Tibial nerve (tissue), 4 donors: ENCODE data around the gene ERC2. TPM values are rescaled to one million over a fixed set of nuclear protein-coding genes. Genes with fewer than 3 reads are reported as not detected.

ENCODE experiments used
- DNase-seq, 2 donors: peaks; one replicate each; pipeline ENCODE4 v3.0.0-alpha.2; 2019; ENCODE audit warnings: low spot score in 2 of 2
- H3K27ac ChIP-seq, 4 donors: fragments of 200-600 bp; sonication (generic) in 3 of 4; one replicate each; pipeline ENCODE4 v1.5.1; 2017 to 2019; ENCODE audit warnings: mild to moderate bottlenecking in 1 of 4
- H3K27me3 ChIP-seq, 2 donors: fragments of 200-600 bp; sonication (generic) in 1 of 2; one replicate each; pipeline versions ENCODE4 v1.5.1 to v1.6.0; 2017 to 2019
- H3K36me3 ChIP-seq, 3 donors: fragments of 200-600 bp; sonication (generic); one replicate each; pipeline ENCODE4 v1.5.1; 2018 to 2019
- H3K4me1 ChIP-seq, 4 donors: fragments of 200-600 bp; sonication (generic) in 3 of 4; one replicate each; pipeline ENCODE4 v1.5.1; 2017 to 2019
- H3K4me3 ChIP-seq, 4 donors: fragments of 200-600 bp; sonication (generic) in 3 of 4; one replicate each; pipeline ENCODE4 v1.5.1; 2017 to 2019; ENCODE audit warnings: mild to moderate bottlenecking in 1 of 4, moderate library complexity in 1 of 4
- H3K9me3 ChIP-seq, 4 donors: fragments of 200-600 bp; sonication (generic) in 3 of 4; one replicate each; pipeline ENCODE4 v1.5.1; 2017 to 2019
- CTCF ChIP-seq, 5 experiments: fragments of 200-600 bp in 3 of 5; fragments of 450-650 bp in 2 of 5; sonication (generic) in 3 of 5; IDR thresholded peaks; one replicate each; pipeline ENCODE4 v1.5.1; 2016 to 2019; ENCODE audit warnings: antibody characterized with exemption in 5 of 5, mild to moderate bottlenecking in 3 of 5, moderate library complexity in 2 of 5
- EP300 ChIP-seq, 2 donors: sonication (generic); formaldehyde crosslinking; IDR thresholded peaks; one replicate each; pipeline ENCODE4 v1.6.1; 2017; ENCODE audit warnings: antibody characterized with exemption in 2 of 2, mild to moderate bottlenecking in 1 of 2
- POLR2A ChIP-seq, 2 donors: fragments of 450-650 bp; IDR thresholded peaks; one replicate each; pipeline ENCODE4 v1.6.1; 2017; ENCODE audit warnings: antibody characterized with exemption in 2 of 2, mild to moderate bottlenecking in 2 of 2, moderate library complexity in 2 of 2
- WGBS, 2 donors: methylation state at CpG; one replicate each; pipeline ENCODE4 v1.1.5; 2018; 5-methylcytosine and 5-hydroxymethylcytosine counted together
- total RNA-seq, 4 donors: library from RNA; depleted of rRNA; stranded (reverse); fragments of >200 nt; gene quantifications; one replicate each; pipeline ENCODE4 v1.1.0, GENCODE V29; 2016

ERC2 gene
- total RNA-seq, 4 donors from 2014 or later = 0.84 to 0.98 (median 0.90) TPM; not detected in 1

GRCh38 chr3:56048946-56049345, 419.3 kb downstream of the ERC2 start:
- 82 to 85% methylated on average over 4 of the region's 4 CpGs for WGBS, 2 donors
- TF ChIP-seq EP300 (IDR thresholded peaks at IDR 0.05) (no peak), CTCF (IDR thresholded peaks at IDR 0.05) (no peak), POLR2A (IDR thresholded peaks at IDR 0.05) (no peak)
- H3K4me3 ChIP-seq = no peak overlapping the region
- no peaks in the 10 kb centered on the region for H3K9me3 ChIP-seq
- no peak overlapping the region for H3K27ac ChIP-seq
- no peaks in the 10 kb centered on the region for H3K4me1 ChIP-seq
- H3K27me3 ChIP-seq = peaks cover 0 to 6% of the 10 kb centered on the region in 2 donors
- H3K36me3 ChIP-seq = no peaks in the 10 kb centered on the region
- DNase-seq = no peak

- Histone ChIP-seq H3K4me3 (no peak overlapping the region), H3K9me3 (no peaks in the 10 kb centered on the region), H3K27me3 (peaks cover 0 to 12% of the 10 kb centered on the region in 2 donors), H3K4me1 (no peaks in the 10 kb centered on the region), H3K27ac (no peak overlapping the region), H3K36me3 (no peaks in the 10 kb centered on the region)
- no peak for DNase-seq
- WGBS, 2 donors = 84 to 85% methylated on average over 1 of the region's 1 CpG
- no peak for TF ChIP-seq EP300 (IDR thresholded peaks at IDR 0.05)
- TF ChIP-seq POLR2A (IDR thresholded peaks at IDR 0.05) = no peak
- TF ChIP-seq CTCF (IDR thresholded peaks at IDR 0.05) = no peak
Observed at GRCh38 chr3:56048331-56048730, 419.9 kb downstream of the ERC2 start.

- no peaks in the 10 kb centered on the region for H3K4me1 ChIP-seq
- no peaks in the 10 kb centered on the region for H3K36me3 ChIP-seq
- no peak for TF ChIP-seq EP300 (IDR thresholded peaks at IDR 0.05)
- TF ChIP-seq POLR2A (IDR thresholded peaks at IDR 0.05) = no peak
- peak in 4 of 5 experiments; percentile 19 to 54 (median 34) for TF ChIP-seq CTCF (IDR thresholded peaks at IDR 0.05)
- peaks cover 0 to 26% (median 4%) of the 10 kb centered on the region in 4 donors for H3K9me3 ChIP-seq
- no peak overlapping the region for H3K4me3 ChIP-seq
- H3K27ac ChIP-seq = no peak overlapping the region
- WGBS, 2 donors = 49 to 51% methylated on average over 10 of the region's 10 CpGs
- no peak for DNase-seq
- peaks cover 0 to 16% of the 10 kb centered on the region in 2 donors for H3K27me3 ChIP-seq
Observed at GRCh38 chr3:56042326-56042951, 425.8 kb downstream of the ERC2 start.

GRCh38 chr3:56025326-56025725, 442.9 kb downstream of the ERC2 start:
- WGBS, 2 donors = 79 to 82% methylated on average over 1 of the region's 1 CpG
- TF ChIP-seq EP300 (IDR thresholded peaks at IDR 0.05) (no peak), POLR2A (IDR thresholded peaks at IDR 0.05) (no peak), CTCF (IDR thresholded peaks at IDR 0.05) (no peak)
- H3K36me3 ChIP-seq = no peaks in the 10 kb centered on the region
- H3K4me3 ChIP-seq = no peak overlapping the region
- no peaks in the 10 kb centered on the region for H3K9me3 ChIP-seq
- H3K27me3 ChIP-seq = no peaks in the 10 kb centered on the region
- no peak overlapping the region for H3K27ac ChIP-seq
- DNase-seq = no peak
- no peaks in the 10 kb centered on the region for H3K4me1 ChIP-seq

GRCh38 chr3:56023546-56023945, 444.7 kb downstream of the ERC2 start:
- H3K9me3 ChIP-seq = no peaks in the 10 kb centered on the region
- no peaks in the 10 kb centered on the region for H3K4me1 ChIP-seq
- 82 to 91% methylated on average over 2 of the region's 2 CpGs for WGBS, 2 donors
- no peak overlapping the region for H3K4me3 ChIP-seq
- DNase-seq = no peak
- H3K27me3 ChIP-seq = no peaks in the 10 kb centered on the region
- TF ChIP-seq CTCF (IDR thresholded peaks at IDR 0.05) (no peak), POLR2A (IDR thresholded peaks at IDR 0.05) (no peak), EP300 (IDR thresholded peaks at IDR 0.05) (no peak)
- H3K27ac ChIP-seq = no peak overlapping the region
- no peaks in the 10 kb centered on the region for H3K36me3 ChIP-seq
